ENCODE data around the gene ATL3.

- TF ChIP-seq, protein P1, sequence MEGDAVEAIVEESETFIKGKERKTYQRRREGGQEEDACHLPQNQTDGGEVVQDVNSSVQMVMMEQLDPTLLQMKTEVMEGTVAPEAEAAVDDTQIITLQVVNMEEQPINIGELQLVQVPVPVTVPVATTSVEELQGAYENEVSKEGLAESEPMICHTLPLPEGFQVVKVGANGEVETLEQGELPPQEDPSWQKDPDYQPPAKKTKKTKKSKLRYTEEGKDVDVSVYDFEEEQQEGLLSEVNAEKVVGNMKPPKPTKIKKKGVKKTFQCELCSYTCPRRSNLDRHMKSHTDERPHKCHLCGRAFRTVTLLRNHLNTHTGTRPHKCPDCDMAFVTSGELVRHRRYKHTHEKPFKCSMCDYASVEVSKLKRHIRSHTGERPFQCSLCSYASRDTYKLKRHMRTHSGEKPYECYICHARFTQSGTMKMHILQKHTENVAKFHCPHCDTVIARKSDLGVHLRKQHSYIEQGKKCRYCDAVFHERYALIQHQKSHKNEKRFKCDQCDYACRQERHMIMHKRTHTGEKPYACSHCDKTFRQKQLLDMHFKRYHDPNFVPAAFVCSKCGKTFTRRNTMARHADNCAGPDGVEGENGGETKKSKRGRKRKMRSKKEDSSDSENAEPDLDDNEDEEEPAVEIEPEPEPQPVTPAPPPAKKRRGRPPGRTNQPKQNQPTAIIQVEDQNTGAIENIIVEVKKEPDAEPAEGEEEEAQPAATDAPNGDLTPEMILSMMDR (IDR thresholded peaks at IDR 0.05; ENCODE audit: low read depth, low read length): no peak
- no peak for TF ChIP-seq POLR2A (IDR thresholded peaks at IDR 0.05; ENCODE audit: extremely low read depth, insufficient read length)
- TF ChIP-seq, protein P2, sequence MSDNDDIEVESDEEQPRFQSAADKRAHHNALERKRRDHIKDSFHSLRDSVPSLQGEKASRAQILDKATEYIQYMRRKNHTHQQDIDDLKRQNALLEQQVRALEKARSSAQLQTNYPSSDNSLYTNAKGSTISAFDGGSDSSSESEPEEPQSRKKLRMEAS (IDR thresholded peaks at IDR 0.05; ENCODE audit: low read depth, low read length): peak; percentile 93
- TF ChIP-seq MYC (IDR thresholded peaks at IDR 0.05; ENCODE audit: low read depth, low read length): peak; percentile 94
Measured at GRCh38 chr11:63671322-63672155, at the start of gene ATL3.

Measured in NB4 (cell line).